A549 (cell line): Measurements from ENCODE around the gene CCT8. TPM values are rescaled to one million over a fixed set of nuclear protein-coding genes. Genes with fewer than 3 reads are reported as not detected.

Experiments
- ATAC-seq, 2 experiments: fragments of 200-7000 bp in 1 of 2; fragments of >200 bp in 1 of 2; cut with Nextera tagmentation in 1 of 2; cut with Tn5 transposase in 1 of 2; 3 replicates each; pipeline versions ENCODE4 v1.8.0 to v1.9.1; 2018 to 2020; ENCODE audit warnings: mild to moderate bottlenecking in 1 of 2, moderate library complexity in 1 of 2
- CTCF ChIA-PET: fragments of 300-600 bp; sonication (Branson Sonifier 250); formaldehyde crosslinking; extraction: SDS; loops from one replicate; lab custom pipeline; 2021; ENCODE audit warnings: antibody characterized with exemption, inconsistent platforms; lab: Yijun Ruan, JAX
- POLR2A ChIA-PET: fragments of 350-600 bp; formaldehyde crosslinking; extraction: SDS; loops from one replicate; lab custom pipeline; 2021; ENCODE audit warnings: antibody characterized with exemption, inconsistent platforms; lab: Yijun Ruan, JAX
- DNase-seq, 2 experiments: peaks; one replicate each; pipeline versions ENCODE4 v3.0.0 to v3.0.0-alpha.2; 2011 to 2016; ENCODE audit warnings: low read depth in 1 of 2, low spot score in 1 of 2
- FAIRE-seq: peaks from 2 replicates; lab custom pipeline; 2011; peaks lifted over from hg19 to GRCh38; lab: Jason Lieb, UNC
- H3K27ac ChIP-seq, 2 experiments: fragments of >200 bp; sonication (Bioruptor Twin); formaldehyde crosslinking; 3 replicates each; pipeline ENCODE4 v1.5.1; 2016 to 2017
- H3K4me1 ChIP-seq: fragments of >200 bp; sonication (Bioruptor Twin); formaldehyde crosslinking; 3 replicates; pipeline ENCODE4 v1.6.1; 2016
- H3K4me2 ChIP-seq: fragments of >200 bp; sonication (Bioruptor Twin); formaldehyde crosslinking; 3 replicates; pipeline ENCODE4 v1.6.1; 2016
- H3K4me3 ChIP-seq: fragments of >200 bp; sonication (Bioruptor Twin); formaldehyde crosslinking; 3 replicates; pipeline ENCODE4 v1.5.1; 2016
- H3K9me3 ChIP-seq: fragments of >200 bp; sonication (Bioruptor Twin); formaldehyde crosslinking; 3 replicates; pipeline ENCODE4 v1.6.1; 2016
- BCL3 ChIP-seq: fragments of >200 bp; sonication (Bioruptor Twin); formaldehyde crosslinking; IDR thresholded peaks from 3 replicates; pipeline ENCODE4 v1.6.1; 2016
- CBX8 ChIP-seq: fragments of 200-600 bp; sonication (generic); IDR thresholded peaks from 2 replicates; pipeline ENCODE4 v1.6.1; 2016
- CHD2 ChIP-seq: fragments of 150-350 bp; IDR thresholded peaks from 2 replicates; pipeline ENCODE4 v1.6.1; 2014; ENCODE audit warnings: low read length; ENCODE audit not compliant: partially characterized antibody
- CTCF ChIP-seq: fragments of >200 bp; sonication (Bioruptor Twin); formaldehyde crosslinking; IDR thresholded peaks from 3 replicates; pipeline ENCODE4 v1.5.1; 2016
- FOSL2 ChIP-seq, 2 experiments: fragments of 450-650 bp in 1 of 2; fragments of >200 bp in 1 of 2; sonication (Bioruptor Twin) in 1 of 2; formaldehyde crosslinking; IDR thresholded peaks; 2 replicates each; pipeline versions ENCODE4 v1.5.0 to v1.6.1; 2016 to 2020; ENCODE audit warnings: mild to moderate bottlenecking in 1 of 2, moderate library complexity in 1 of 2
- FOXS1 ChIP-seq: fragments of 250-450 bp; sonication (Bioruptor Pico); IDR thresholded peaks from 2 replicates; pipeline ENCODE4 v1.5.0; 2020; ENCODE audit warnings: mild to moderate bottlenecking, moderate library complexity
- HDAC2 ChIP-seq: fragments of 200-600 bp; sonication (generic); IDR thresholded peaks from 2 replicates; pipeline ENCODE4 v1.6.1; 2016
- HOXB5 ChIP-seq: fragments of 250-450 bp; sonication (Bioruptor Pico); IDR thresholded peaks from 2 replicates; pipeline ENCODE4 v1.5.0; 2020; ENCODE audit warnings: mild to moderate bottlenecking, moderate library complexity
- JUN ChIP-seq, 2 experiments: fragments of >200 bp; sonication (Bioruptor Twin); formaldehyde crosslinking; IDR thresholded peaks; 2 replicates in 1 of 2; 3 replicates in 1 of 2; pipeline ENCODE4 v1.6.1; 2016 to 2017
- MAX ChIP-seq: IDR thresholded peaks from 2 replicates; pipeline ENCODE4 v1.6.1; 2012
- NR3C1 ChIP-seq: fragments of >200 bp; sonication (Bioruptor Twin); formaldehyde crosslinking; IDR thresholded peaks from 3 replicates; pipeline ENCODE4 v1.6.1; 2017
- PBX3 ChIP-seq: IDR thresholded peaks from 2 replicates; pipeline ENCODE4 v1.6.1; 2012
- RCOR1 ChIP-seq: fragments of 150-350 bp; IDR thresholded peaks from 2 replicates; pipeline ENCODE4 v1.6.1; 2014; ENCODE audit warnings: antibody characterized with exemption, low read length, low read depth
- REST ChIP-seq: fragments of 200-600 bp; sonication (generic); IDR thresholded peaks from 2 replicates; pipeline ENCODE4 v1.6.1; 2016; ENCODE audit warnings: antibody characterized with exemption, mild to moderate bottlenecking, moderate library complexity
- SMC3 ChIP-seq: fragments of >200 bp; sonication (Bioruptor Twin); formaldehyde crosslinking; IDR thresholded peaks from 3 replicates; pipeline ENCODE4 v1.6.1; 2018; ENCODE audit warnings: inconsistent platforms
- SREBF2 ChIP-seq: fragments of 450-650 bp; IDR thresholded peaks from 2 replicates; pipeline ENCODE4 v1.6.1; 2014; ENCODE audit warnings: mild to moderate bottlenecking, moderate library complexity
- USF2 ChIP-seq: fragments of 450-650 bp; IDR thresholded peaks from 2 replicates; pipeline ENCODE4 v1.6.1; 2014; ENCODE audit warnings: antibody characterized with exemption
- ZC3H11A ChIP-seq: fragments of 450-650 bp; IDR thresholded peaks from 2 replicates; pipeline ENCODE4 v1.6.1; 2014; ENCODE audit warnings: antibody characterized with exemption, mild to moderate bottlenecking
- ZSCAN20 ChIP-seq: fragments of 250-450 bp; sonication (Bioruptor Pico); IDR thresholded peaks from 2 replicates; pipeline ENCODE4 v1.8.0; 2022; ENCODE audit warnings: mild to moderate bottlenecking, moderate library complexity
- WGBS: methylation state at CpG from one replicate; pipeline ENCODE4 v1.1.6; 2017; ENCODE audit errors: missing lambda C conversion rate; 5-methylcytosine and 5-hydroxymethylcytosine counted together
- polyA plus RNA-seq, 4 experiments: library from polyadenylated mRNA; depleted of rRNA in 3 of 4; stranded (reverse); fragments of >200 nt; fragmentation: RNase III in 1 of 4; extraction: RNeasy Plus Mini Kit Qiagen cat#74134 plus additional on column Dnase treatment in 1 of 4; gene quantifications; 2 replicates in 3 of 4; 3 replicates in 1 of 4; pipeline ENCODE4 v1.2.3, GENCODE V29; 2011 to 2017

The CCT8 gene
- polyA plus RNA-seq, 2 of the 4 experiments (the other 2 are of a cell fraction) = 216 to 296 TPM

GRCh38 chr21:29115899-29116298 lies 42.5 kb upstream of the CCT8 start:
- TF ChIP-seq CHD2 = no peak
- TF ChIP-seq ZSCAN20 (CRISPR knock-in tag) = no peak
- TF ChIP-seq NR3C1 = no peak
- no peak for TF ChIP-seq JUN (IDR thresholded peaks at IDR 0.05)
- no peak for TF ChIP-seq CBX8
- TF ChIP-seq USF2 = no peak
- no peak for TF ChIP-seq ZC3H11A
- TF ChIP-seq SMC3 = no peak
- TF ChIP-seq RCOR1 = no peak
- TF ChIP-seq SREBF2 = no peak
- TF ChIP-seq PBX3 = no peak
- TF ChIP-seq FOXS1 (CRISPR knock-in tag) = no peak
- no peak for TF ChIP-seq MAX
- no peak for TF ChIP-seq BCL3
- TF ChIP-seq HOXB5 (CRISPR knock-in tag) = no peak
- TF ChIP-seq HDAC2 = no peak
- TF ChIP-seq REST = no peak
- Histone ChIP-seq H3K27ac (no peak overlapping the region), H3K9me3 (no peaks in the 10 kb centered on the region), H3K4me1 (peaks cover 12% of the 10 kb centered on the region), H3K4me2 (no peak overlapping the region), H3K4me3 (no peak overlapping the region)
- CTCF ChIA-PET = interaction anchor here (1.3 to 1.4 kb wide), 2 partner anchors 233 to 256 kb away, joined by 4 read pairs; no protein-coding TSS in a partner anchor
- POLR2A ChIA-PET = interaction anchor here (1.1 kb wide), 1 partner anchor 185 kb away, joined by 3 read pairs; no protein-coding TSS in a partner anchor
- DNase-seq (no peak), FAIRE-seq (no peak), ATAC-seq (no peak)
- WGBS = 91% methylated on average over 8 of the region's 8 CpGs

GRCh38 chr21:29114765-29115500 lies 41.5 kb upstream of the CCT8 start:
- Histone ChIP-seq H3K4me3 (no peak overlapping the region), H3K4me1 (peaks cover 12% of the 10 kb centered on the region), H3K27ac (peak overlapping the region in 1 of 2 experiments; percentile 62; a peak in 1 of 6 replicates), H3K9me3 (no peaks in the 10 kb centered on the region), H3K4me2 (peak overlapping the region; percentile 19)
- ATAC-seq (peak; percentile 39 to 78; a peak in 5 of 6 replicates), DNase-seq (peak; percentile 9 to 67), FAIRE-seq (no peak)
- CTCF ChIA-PET = interaction anchor here (1.3 to 1.4 kb wide), 3 partner anchors 49 to 257 kb away, joined by 4 read pairs; no protein-coding TSS in a partner anchor
- 37% methylated on average over 5 of the region's 5 CpGs for WGBS
- POLR2A ChIA-PET = interaction anchor here (1.1 kb wide), 1 partner anchor 186 kb away, joined by 3 read pairs; no protein-coding TSS in a partner anchor
- TF ChIP-seq FOSL2 (IDR thresholded peaks at IDR 0.05) (no peak), FOSL2 (CRISPR knock-in tag; IDR thresholded peaks at IDR 0.05) (0 out of 2 replicates have a peak, but pooled peaks have one; percentile 15), CTCF (no peak)
